IPS-NIHi7 (cell line): Measurements from ENCODE around the gene COMMD7.

Experiments used
- DNase-seq: peaks from one replicate; pipeline ENCODE4 v3.0.0; 2012; ENCODE audit warnings: mixed read lengths; ENCODE audit errors: extremely low spot score

COMMD7 gene

GRCh38 chr20:32678948-32679347 lies 64.3 kb downstream of the COMMD7 start:
- no peak for DNase-seq

GRCh38 chr20:32675223-32675975 lies 67.9 kb downstream of the COMMD7 start:
- no peak for DNase-seq

- peak; percentile 75 for DNase-seq
Measured at GRCh38 chr20:32674362-32674789, 68.9 kb downstream of the COMMD7 start.

- peak; percentile 40 for DNase-seq
Measured at GRCh38 chr20:32672982-32673851, 70.0 kb downstream of the COMMD7 start.

- DNase-seq, result peak; percentile 31
Measured at GRCh38 chr20:32672394-32672981, 70.8 kb downstream of the COMMD7 start.

- DNase-seq, result no peak
Measured at GRCh38 chr20:32670773-32671455, 72.4 kb downstream of the COMMD7 start.

GRCh38 chr20:32667027-32667426 lies 76.2 kb downstream of the COMMD7 start:
- DNase-seq, result no peak

- no peak for DNase-seq
Measured at GRCh38 chr20:32664678-32665159, 78.5 kb downstream of the COMMD7 start.

- no peak for DNase-seq
Measured at GRCh38 chr20:32664012-32664677, 79.1 kb downstream of the COMMD7 start.

- no peak for DNase-seq
Measured at GRCh38 chr20:32663335-32664011, 79.8 kb downstream of the COMMD7 start.

- DNase-seq, result no peak
Measured at GRCh38 chr20:32661820-32662528, 81.3 kb downstream of the COMMD7 start.

- no peak for DNase-seq
Measured at GRCh38 chr20:32660661-32661060, 82.6 kb downstream of the COMMD7 start.

- DNase-seq, result no peak
Measured at GRCh38 chr20:32656827-32657226, 86.4 kb downstream of the COMMD7 start.

GRCh38 chr20:32655903-32656512 lies 87.3 kb downstream of the COMMD7 start:
- DNase-seq, result no peak

GRCh38 chr20:32652739-32653526 lies 90.3 kb downstream of the COMMD7 start:
- peak; percentile 93 for DNase-seq
